Transverse colon (tissue), 4 donors: ENCODE data around the gene CORO2A. TPM values are rescaled to one million over a fixed set of nuclear protein-coding genes. Genes with fewer than 3 reads are reported as not detected.

ENCODE experiments used
- DNase-seq: peaks from one replicate; pipeline ENCODE4 v3.0.0-alpha.2; 2019
- H3K27ac ChIP-seq, 4 donors: fragments of 200-600 bp; sonication (generic); 2 replicates each; pipeline ENCODE4 v1.5.1; 2016 to 2018; ENCODE audit warnings: inconsistent platforms in 4 of 4
- H3K27me3 ChIP-seq: fragments of 200-600 bp; sonication (generic); 2 replicates; pipeline ENCODE4 v1.5.1; 2017; ENCODE audit warnings: inconsistent platforms
- H3K36me3 ChIP-seq, 4 donors: fragments of 200-600 bp; sonication (generic); 2 replicates each; pipeline ENCODE4 v1.5.1; 2017 to 2019; ENCODE audit warnings: inconsistent platforms in 4 of 4
- H3K4me1 ChIP-seq, 4 donors: fragments of 200-600 bp; sonication (generic); 2 replicates each; pipeline ENCODE4 v1.5.1; 2017 to 2020; ENCODE audit warnings: inconsistent platforms in 4 of 4
- H3K4me3 ChIP-seq, 4 donors: fragments of 200-600 bp; sonication (generic); 1 replicate in 1 of 4; 2 replicates in 3 of 4; pipeline versions ENCODE4 v1.5.1 to v1.6.1; 2017 to 2019; ENCODE audit warnings: inconsistent platforms in 4 of 4
- H3K9me3 ChIP-seq, 2 donors: fragments of 200-600 bp; sonication (generic); 2 replicates each; pipeline ENCODE4 v1.5.1; 2017 to 2019; ENCODE audit warnings: inconsistent platforms in 2 of 2
- CTCF ChIP-seq, 5 experiments: fragments of 200-600 bp in 3 of 5; fragments of 450-650 bp in 2 of 5; sonication (generic) in 3 of 5; IDR thresholded peaks; 1 replicate in 2 of 5; 2 replicates in 3 of 5; pipeline ENCODE4 v1.5.1; 2016 to 2017; ENCODE audit warnings: antibody characterized with exemption in 5 of 5, inconsistent platforms in 3 of 5, mild to moderate bottlenecking in 2 of 5, moderate library complexity in 1 of 5
- EP300 ChIP-seq: sonication (generic); formaldehyde crosslinking; IDR thresholded peaks from one replicate; pipeline ENCODE4 v1.6.1; 2017; ENCODE audit warnings: antibody characterized with exemption, low read depth
- POLR2A ChIP-seq: fragments of 450-650 bp; IDR thresholded peaks from one replicate; pipeline ENCODE4 v1.6.1; 2016; ENCODE audit warnings: antibody characterized with exemption, mild to moderate bottlenecking, moderate library complexity
- POLR2AphosphoS5 ChIP-seq, 3 donors: sonication (generic); formaldehyde crosslinking; IDR thresholded peaks; one replicate each; pipeline ENCODE4 v1.6.1; 2016; ENCODE audit warnings: antibody characterized with exemption in 3 of 3
- WGBS, 2 donors: methylation state at CpG; one replicate each; pipeline ENCODE4 v1.1.5; 2018; ENCODE audit warnings: low coverage in 1 of 2; 5-methylcytosine and 5-hydroxymethylcytosine counted together
- in situ Hi-C, 4 donors: fragments of 200-750 bp; cut with MboI; loops; one replicate each; pipeline versions ENCODE4 v1.15.0 to v1.15.1; 2017; ENCODE audit warnings: low sequenced_read_pairs in 3 of 4, low pct_ligation_motif_present in 1 of 4, low pct_unique_long_range_greater_than_20kb in 1 of 4
- intact Hi-C: fragments of 100-400 bp; cut with DNase I; formaldehyde crosslinking; loops from one replicate; pipeline ENCODE4 v1.15.1; 2023; ENCODE audit warnings: low total_unique reads
- total RNA-seq, 4 donors: library from RNA; depleted of rRNA; stranded (reverse); fragments of >200 nt; gene quantifications; one replicate each; pipeline ENCODE4 v1.1.0, GENCODE V29; 2016

Gene CORO2A
- 10 to 100 TPM in 3 of 4 donors, 1 to 10 TPM in 1; 10.0 to 59.1 (median 47.1) TPM for total RNA-seq

GRCh38 chr9:98192503-98193335 is at the start of gene CORO2A:
Gene CORO2A (minus strand): TSS chr9:98192637. CDS start chr9:98157660, 34,977 bp downstream.
- DNase-seq = peak; percentile 89
- in situ Hi-C loops (loop anchor here in 1 of 4 donors (25.0 kb wide), 1 partner anchor 130 kb away; the partner anchor contains the start of gene NANS), intact Hi-C loops (loop anchor here (5.0 kb wide), 1 partner anchor 265 kb away; no protein-coding TSS in a partner anchor)
- Histone ChIP-seq H3K4me3 (peak within 1 kb of the TSS; percentile 59 to 67 (median 63)), H3K27me3 (no peaks in the 10 kb centered on the region), H3K4me1 (peaks cover 4 to 39% (median 15%) of the 10 kb centered on the region in 4 donors), H3K27ac (peak within 1 kb of the TSS; percentile 79 to 91 (median 87)), H3K36me3 (no peaks in the 10 kb centered on the region), H3K9me3 (no peaks in the 10 kb centered on the region)
- WGBS, 2 donors = 1% methylated on average over 27 of the region's 95 CpGs; no CpG with 5 or more reads in 1 of the 2 donors
- TF ChIP-seq CTCF (IDR thresholded peaks at IDR 0.05) = peak; percentile 15 to 72 (median 34)
- TF ChIP-seq POLR2A = peak; percentile 72
- TF ChIP-seq EP300 = no peak
- peak in 2 of 3 donors; percentile 66 to 88 for TF ChIP-seq POLR2AphosphoS5 (IDR thresholded peaks at IDR 0.05)

- intact Hi-C loops = no loop called here
- H3K27me3 ChIP-seq = no peaks in the 10 kb centered on the region
- no peaks in the 10 kb centered on the region for H3K9me3 ChIP-seq
- in situ Hi-C loops = no loop called here
- WGBS, 2 donors = 90 to 92% methylated on average over 2 to 8 of the region's 8 CpGs
- no peak overlapping the region for H3K27ac ChIP-seq
- peaks cover 0 to 15% (median 8%) of the 10 kb centered on the region in 4 donors for H3K4me1 ChIP-seq
- no peak for DNase-seq
- TF ChIP-seq POLR2AphosphoS5 (IDR thresholded peaks at IDR 0.05) = no peak
- TF ChIP-seq POLR2A = no peak
- no peak for TF ChIP-seq CTCF (IDR thresholded peaks at IDR 0.05)
- TF ChIP-seq EP300 = no peak
- no peaks in the 10 kb centered on the region for H3K36me3 ChIP-seq
- H3K4me3 ChIP-seq = no peak overlapping the region
Measured at GRCh38 chr9:98241357-98242300, 49.2 kb upstream of the CORO2A start.

GRCh38 chr9:98240475-98240874 is 48.0 kb upstream of the CORO2A start:
- in situ Hi-C loops = no loop called here
- no peaks in the 10 kb centered on the region for H3K27me3 ChIP-seq
- H3K36me3 ChIP-seq = no peaks in the 10 kb centered on the region
- 98% methylated on average over 3 of the region's 3 CpGs; no CpG with 5 or more reads in 1 of the 2 donors for WGBS, 2 donors
- TF ChIP-seq POLR2A (no peak), EP300 (no peak), CTCF (IDR thresholded peaks at IDR 0.05) (no peak), POLR2AphosphoS5 (IDR thresholded peaks at IDR 0.05) (no peak)
- H3K9me3 ChIP-seq = no peaks in the 10 kb centered on the region
- peaks cover 0 to 17% (median 8%) of the 10 kb centered on the region in 4 donors for H3K4me1 ChIP-seq
- DNase-seq = no peak
- intact Hi-C loops = no loop called here
- no peak overlapping the region for H3K4me3 ChIP-seq
- H3K27ac ChIP-seq = no peak overlapping the region
